Measurements from ENCODE around the gene GDF10.

DNA sequence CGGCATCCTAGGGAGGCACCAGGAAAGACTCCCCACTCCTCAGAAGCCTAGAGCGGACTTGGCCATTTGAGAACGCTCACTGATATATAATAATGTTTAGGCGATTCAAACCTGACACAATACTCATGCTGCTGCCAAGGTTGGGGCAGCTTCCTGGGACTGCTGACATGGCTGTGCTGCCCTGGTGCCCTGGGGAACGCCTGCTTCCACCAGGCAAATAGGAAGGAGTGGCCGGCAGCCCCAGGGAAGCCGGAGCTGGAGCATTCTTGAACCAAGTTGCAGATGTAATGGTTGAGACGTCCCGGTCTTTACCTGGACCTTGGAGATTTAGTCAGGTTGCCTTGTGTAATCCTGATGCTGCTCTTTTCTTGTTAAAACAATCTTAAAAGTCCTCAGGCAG is 8.8 kb downstream of the GDF10 start:
- TF ChIP-seq RAD21 (IDR thresholded peaks at IDR 0.05; ENCODE audit: insufficient read depth, low read depth, low read length) = no peak
- TF ChIP-seq, protein P1, sequence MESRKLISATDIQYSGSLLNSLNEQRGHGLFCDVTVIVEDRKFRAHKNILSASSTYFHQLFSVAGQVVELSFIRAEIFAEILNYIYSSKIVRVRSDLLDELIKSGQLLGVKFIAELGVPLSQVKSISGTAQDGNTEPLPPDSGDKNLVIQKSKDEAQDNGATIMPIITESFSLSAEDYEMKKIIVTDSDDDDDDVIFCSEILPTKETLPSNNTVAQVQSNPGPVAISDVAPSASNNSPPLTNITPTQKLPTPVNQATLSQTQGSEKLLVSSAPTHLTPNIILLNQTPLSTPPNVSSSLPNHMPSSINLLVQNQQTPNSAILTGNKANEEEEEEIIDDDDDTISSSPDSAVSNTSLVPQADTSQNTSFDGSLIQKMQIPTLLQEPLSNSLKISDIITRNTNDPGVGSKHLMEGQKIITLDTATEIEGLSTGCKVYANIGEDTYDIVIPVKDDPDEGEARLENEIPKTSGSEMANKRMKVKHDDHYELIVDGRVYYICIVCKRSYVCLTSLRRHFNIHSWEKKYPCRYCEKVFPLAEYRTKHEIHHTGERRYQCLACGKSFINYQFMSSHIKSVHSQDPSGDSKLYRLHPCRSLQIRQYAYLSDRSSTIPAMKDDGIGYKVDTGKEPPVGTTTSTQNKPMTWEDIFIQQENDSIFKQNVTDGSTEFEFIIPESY (IDR thresholded peaks at IDR 0.05) = no peak
- TF ChIP-seq ZNF384 (IDR thresholded peaks at IDR 0.05; ENCODE audit: borderline replicate concordance, low read depth, low read length) = no peak
- TF ChIP-seq, protein P2, sequence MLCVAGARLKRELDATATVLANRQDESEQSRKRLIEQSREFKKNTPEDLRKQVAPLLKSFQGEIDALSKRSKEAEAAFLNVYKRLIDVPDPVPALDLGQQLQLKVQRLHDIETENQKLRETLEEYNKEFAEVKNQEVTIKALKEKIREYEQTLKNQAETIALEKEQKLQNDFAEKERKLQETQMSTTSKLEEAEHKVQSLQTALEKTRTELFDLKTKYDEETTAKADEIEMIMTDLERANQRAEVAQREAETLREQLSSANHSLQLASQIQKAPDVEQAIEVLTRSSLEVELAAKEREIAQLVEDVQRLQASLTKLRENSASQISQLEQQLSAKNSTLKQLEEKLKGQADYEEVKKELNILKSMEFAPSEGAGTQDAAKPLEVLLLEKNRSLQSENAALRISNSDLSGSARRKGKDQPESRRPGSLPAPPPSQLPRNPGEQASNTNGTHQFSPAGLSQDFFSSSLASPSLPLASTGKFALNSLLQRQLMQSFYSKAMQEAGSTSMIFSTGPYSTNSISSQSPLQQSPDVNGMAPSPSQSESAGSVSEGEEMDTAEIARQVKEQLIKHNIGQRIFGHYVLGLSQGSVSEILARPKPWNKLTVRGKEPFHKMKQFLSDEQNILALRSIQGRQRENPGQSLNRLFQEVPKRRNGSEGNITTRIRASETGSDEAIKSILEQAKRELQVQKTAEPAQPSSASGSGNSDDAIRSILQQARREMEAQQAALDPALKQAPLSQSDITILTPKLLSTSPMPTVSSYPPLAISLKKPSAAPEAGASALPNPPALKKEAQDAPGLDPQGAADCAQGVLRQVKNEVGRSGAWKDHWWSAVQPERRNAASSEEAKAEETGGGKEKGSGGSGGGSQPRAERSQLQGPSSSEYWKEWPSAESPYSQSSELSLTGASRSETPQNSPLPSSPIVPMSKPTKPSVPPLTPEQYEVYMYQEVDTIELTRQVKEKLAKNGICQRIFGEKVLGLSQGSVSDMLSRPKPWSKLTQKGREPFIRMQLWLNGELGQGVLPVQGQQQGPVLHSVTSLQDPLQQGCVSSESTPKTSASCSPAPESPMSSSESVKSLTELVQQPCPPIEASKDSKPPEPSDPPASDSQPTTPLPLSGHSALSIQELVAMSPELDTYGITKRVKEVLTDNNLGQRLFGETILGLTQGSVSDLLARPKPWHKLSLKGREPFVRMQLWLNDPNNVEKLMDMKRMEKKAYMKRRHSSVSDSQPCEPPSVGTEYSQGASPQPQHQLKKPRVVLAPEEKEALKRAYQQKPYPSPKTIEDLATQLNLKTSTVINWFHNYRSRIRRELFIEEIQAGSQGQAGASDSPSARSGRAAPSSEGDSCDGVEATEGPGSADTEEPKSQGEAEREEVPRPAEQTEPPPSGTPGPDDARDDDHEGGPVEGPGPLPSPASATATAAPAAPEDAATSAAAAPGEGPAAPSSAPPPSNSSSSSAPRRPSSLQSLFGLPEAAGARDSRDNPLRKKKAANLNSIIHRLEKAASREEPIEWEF (IDR thresholded peaks at IDR 0.05; ENCODE audit: insufficient replicate concordance, low read depth, low read length) = no peak
- no peak for TF ChIP-seq EP300 (IDR thresholded peaks at IDR 0.05; ENCODE audit: borderline replicate concordance in 1 of 2, control insufficient read depth in 1 of 2, low read depth in 2 of 2, low read length in 2 of 2)
- TF ChIP-seq SIN3A (IDR thresholded peaks at IDR 0.05; ENCODE audit: low read depth, low read length) = no peak
- no peak for TF ChIP-seq POLR2A (IDR thresholded peaks at IDR 0.05; ENCODE audit: low read depth, low read length)
- no peak for TF ChIP-seq MXI1 (IDR thresholded peaks at IDR 0.05; ENCODE audit: low read depth, low read length)
- TF ChIP-seq, protein P3, sequence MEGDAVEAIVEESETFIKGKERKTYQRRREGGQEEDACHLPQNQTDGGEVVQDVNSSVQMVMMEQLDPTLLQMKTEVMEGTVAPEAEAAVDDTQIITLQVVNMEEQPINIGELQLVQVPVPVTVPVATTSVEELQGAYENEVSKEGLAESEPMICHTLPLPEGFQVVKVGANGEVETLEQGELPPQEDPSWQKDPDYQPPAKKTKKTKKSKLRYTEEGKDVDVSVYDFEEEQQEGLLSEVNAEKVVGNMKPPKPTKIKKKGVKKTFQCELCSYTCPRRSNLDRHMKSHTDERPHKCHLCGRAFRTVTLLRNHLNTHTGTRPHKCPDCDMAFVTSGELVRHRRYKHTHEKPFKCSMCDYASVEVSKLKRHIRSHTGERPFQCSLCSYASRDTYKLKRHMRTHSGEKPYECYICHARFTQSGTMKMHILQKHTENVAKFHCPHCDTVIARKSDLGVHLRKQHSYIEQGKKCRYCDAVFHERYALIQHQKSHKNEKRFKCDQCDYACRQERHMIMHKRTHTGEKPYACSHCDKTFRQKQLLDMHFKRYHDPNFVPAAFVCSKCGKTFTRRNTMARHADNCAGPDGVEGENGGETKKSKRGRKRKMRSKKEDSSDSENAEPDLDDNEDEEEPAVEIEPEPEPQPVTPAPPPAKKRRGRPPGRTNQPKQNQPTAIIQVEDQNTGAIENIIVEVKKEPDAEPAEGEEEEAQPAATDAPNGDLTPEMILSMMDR (IDR thresholded peaks at IDR 0.05 in 2 of 3, conservative IDR thresholded peaks at IDR 0.05 in 1 of 3; ENCODE audit: control insufficient read depth in 2 of 3, extremely low read depth in 1 of 3, insufficient read depth in 1 of 3, low read depth in 3 of 3, low read length in 3 of 3) = no peak
- TF ChIP-seq, protein P4, sequence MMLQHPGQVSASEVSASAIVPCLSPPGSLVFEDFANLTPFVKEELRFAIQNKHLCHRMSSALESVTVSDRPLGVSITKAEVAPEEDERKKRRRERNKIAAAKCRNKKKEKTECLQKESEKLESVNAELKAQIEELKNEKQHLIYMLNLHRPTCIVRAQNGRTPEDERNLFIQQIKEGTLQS (IDR thresholded peaks at IDR 0.05; ENCODE audit: borderline replicate concordance, extremely low read depth, low read depth, low read length) = no peak
- TF ChIP-seq, protein P5, sequence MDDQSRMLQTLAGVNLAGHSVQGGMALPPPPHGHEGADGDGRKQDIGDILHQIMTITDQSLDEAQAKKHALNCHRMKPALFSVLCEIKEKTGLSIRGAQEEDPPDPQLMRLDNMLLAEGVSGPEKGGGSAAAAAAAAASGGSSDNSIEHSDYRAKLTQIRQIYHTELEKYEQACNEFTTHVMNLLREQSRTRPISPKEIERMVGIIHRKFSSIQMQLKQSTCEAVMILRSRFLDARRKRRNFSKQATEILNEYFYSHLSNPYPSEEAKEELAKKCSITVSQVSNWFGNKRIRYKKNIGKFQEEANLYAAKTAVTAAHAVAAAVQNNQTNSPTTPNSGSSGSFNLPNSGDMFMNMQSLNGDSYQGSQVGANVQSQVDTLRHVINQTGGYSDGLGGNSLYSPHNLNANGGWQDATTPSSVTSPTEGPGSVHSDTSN (IDR thresholded peaks at IDR 0.05; ENCODE audit: insufficient replicate concordance, low read depth, low read length) = no peak
- TF ChIP-seq POLR2AphosphoS5 (IDR thresholded peaks at IDR 0.05; ENCODE audit: low read length) = no peak
- TF ChIP-seq, protein P6, sequence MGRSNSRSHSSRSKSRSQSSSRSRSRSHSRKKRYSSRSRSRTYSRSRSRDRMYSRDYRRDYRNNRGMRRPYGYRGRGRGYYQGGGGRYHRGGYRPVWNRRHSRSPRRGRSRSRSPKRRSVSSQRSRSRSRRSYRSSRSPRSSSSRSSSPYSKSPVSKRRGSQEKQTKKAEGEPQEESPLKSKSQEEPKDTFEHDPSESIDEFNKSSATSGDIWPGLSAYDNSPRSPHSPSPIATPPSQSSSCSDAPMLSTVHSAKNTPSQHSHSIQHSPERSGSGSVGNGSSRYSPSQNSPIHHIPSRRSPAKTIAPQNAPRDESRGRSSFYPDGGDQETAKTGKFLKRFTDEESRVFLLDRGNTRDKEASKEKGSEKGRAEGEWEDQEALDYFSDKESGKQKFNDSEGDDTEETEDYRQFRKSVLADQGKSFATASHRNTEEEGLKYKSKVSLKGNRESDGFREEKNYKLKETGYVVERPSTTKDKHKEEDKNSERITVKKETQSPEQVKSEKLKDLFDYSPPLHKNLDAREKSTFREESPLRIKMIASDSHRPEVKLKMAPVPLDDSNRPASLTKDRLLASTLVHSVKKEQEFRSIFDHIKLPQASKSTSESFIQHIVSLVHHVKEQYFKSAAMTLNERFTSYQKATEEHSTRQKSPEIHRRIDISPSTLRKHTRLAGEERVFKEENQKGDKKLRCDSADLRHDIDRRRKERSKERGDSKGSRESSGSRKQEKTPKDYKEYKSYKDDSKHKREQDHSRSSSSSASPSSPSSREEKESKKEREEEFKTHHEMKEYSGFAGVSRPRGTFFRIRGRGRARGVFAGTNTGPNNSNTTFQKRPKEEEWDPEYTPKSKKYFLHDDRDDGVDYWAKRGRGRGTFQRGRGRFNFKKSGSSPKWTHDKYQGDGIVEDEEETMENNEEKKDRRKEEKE (IDR thresholded peaks at IDR 0.05) = no peak
- no peak for TF ChIP-seq FOXM1 (IDR thresholded peaks at IDR 0.05; ENCODE audit: low read depth, low read length)
